GDM1 (cell line): ENCODE measurements around the gene GLT1D1.
A peak's percentile ranks its signal among the peaks of the same experiment; 100 is the strongest.
"Not testable (repeated sequence)": the region's sequence is repeated elsewhere in the genome, so short reads cannot be mapped to it uniquely, and the experiment has no call there.

Experiments
- DNase-seq: peaks from one replicate; lab custom pipeline; 2025; lab: John Stamatoyannopoulos, UW

Gene GLT1D1

GRCh38 chr12:128820723-128821432 is 32.4 kb upstream of the GLT1D1 start:
- DNase-seq, result no peak

- DNase-seq, result no peak
Measured at GRCh38 chr12:128823216-128823915, 29.9 kb upstream of the GLT1D1 start.

GRCh38 chr12:128823916-128824839 is 29.1 kb upstream of the GLT1D1 start, which contains the start of gene SLC15A4:
Gene SLC15A4, minus strand, starts transcription at chr12:128823958. Its CDS starts 15 bp downstream, at chr12:128823943.
- peak; percentile 88 for DNase-seq

GRCh38 chr12:128825835-128826234 is 27.4 kb upstream of the GLT1D1 start:
- no peak for DNase-seq

GRCh38 chr12:128827724-128828123 is 25.6 kb upstream of the GLT1D1 start:
- DNase-seq, result no peak

GRCh38 chr12:128829861-128830504 is 23.3 kb upstream of the GLT1D1 start:
- no peak for DNase-seq

- no peak for DNase-seq
Measured at GRCh38 chr12:128830505-128830893, 22.8 kb upstream of the GLT1D1 start.

- no peak for DNase-seq
Measured at GRCh38 chr12:128833418-128833817, 19.9 kb upstream of the GLT1D1 start.

GRCh38 chr12:128839885-128840284 is 13.4 kb upstream of the GLT1D1 start:
- not testable (repeated sequence) for DNase-seq

- DNase-seq, result no peak
Measured at GRCh38 chr12:128840862-128841468, 12.3 kb upstream of the GLT1D1 start.

- no peak for DNase-seq
Measured at GRCh38 chr12:128842579-128842978, 10.7 kb upstream of the GLT1D1 start.

GRCh38 chr12:128843538-128843937 is 9.7 kb upstream of the GLT1D1 start:
- no peak for DNase-seq

GRCh38 chr12:128844031-128844635 is 9.1 kb upstream of the GLT1D1 start:
- DNase-seq, result peak; percentile 33

GRCh38 chr12:128846671-128847070 is 6.6 kb upstream of the GLT1D1 start:
- DNase-seq, result not testable (repeated sequence)

GRCh38 chr12:128848371-128848770 is 4.9 kb upstream of the GLT1D1 start:
- no peak for DNase-seq

GRCh38 chr12:128849806-128850205 is 3.5 kb upstream of the GLT1D1 start:
- not testable (repeated sequence) for DNase-seq

GRCh38 chr12:128850400-128850799 is 2.9 kb upstream of the GLT1D1 start:
- no peak for DNase-seq

GRCh38 chr12:128851429-128851828 is 1.8 kb upstream of the GLT1D1 start:
- DNase-seq, result not testable (repeated sequence)

GRCh38 chr12:128852026-128852698 is 1.1 kb upstream of the GLT1D1 start:
- DNase-seq, result no peak

GRCh38 chr12:128853600-128854197 is 421 bp downstream of the GLT1D1 start:
- DNase-seq, result no peak
